Hepatocyte (in vitro differentiated cells): ENCODE data around the gene HDGFL2.

Experiments
- CTCF ChIP-seq: fragments of 200-600 bp; sonication (generic); IDR thresholded peaks from 2 replicates; pipeline ENCODE4 v1.5.1; 2016; ENCODE audit warnings: antibody characterized with exemption, mild to moderate bottlenecking; ENCODE audit not compliant: poor library complexity
- EZH2 ChIP-seq: fragments of 200-600 bp; sonication (generic); IDR thresholded peaks from 2 replicates; pipeline ENCODE4 v1.6.1; 2016; ENCODE audit warnings: antibody characterized with exemption, mild to moderate bottlenecking, borderline replicate concordance
- EZH2phosphoT487 ChIP-seq: fragments of 200-600 bp; sonication (generic); IDR thresholded peaks from one replicate; pipeline ENCODE4 v1.6.1; 2018; ENCODE audit warnings: antibody characterized with exemption, mild to moderate bottlenecking, low read depth, moderate library complexity; ENCODE audit not compliant: unreplicated experiment, severe bottlenecking

GRCh38 chr19:4504297-4504701 lies 32.2 kb downstream of the HDGFL2 start:
- TF ChIP-seq CTCF = no peak
- TF ChIP-seq EZH2phosphoT487 = no peak
- no peak for TF ChIP-seq EZH2
